ENCODE data around the gene IBTK. TPM values are rescaled to one million over a fixed set of nuclear protein-coding genes. Genes with fewer than 3 reads are reported as not detected.

Gene IBTK
- total and polyA plus RNA-seq, 2 of the 4 experiments (the other 2 are of a cell fraction) = 9.7 to 45.0 TPM

DNA sequence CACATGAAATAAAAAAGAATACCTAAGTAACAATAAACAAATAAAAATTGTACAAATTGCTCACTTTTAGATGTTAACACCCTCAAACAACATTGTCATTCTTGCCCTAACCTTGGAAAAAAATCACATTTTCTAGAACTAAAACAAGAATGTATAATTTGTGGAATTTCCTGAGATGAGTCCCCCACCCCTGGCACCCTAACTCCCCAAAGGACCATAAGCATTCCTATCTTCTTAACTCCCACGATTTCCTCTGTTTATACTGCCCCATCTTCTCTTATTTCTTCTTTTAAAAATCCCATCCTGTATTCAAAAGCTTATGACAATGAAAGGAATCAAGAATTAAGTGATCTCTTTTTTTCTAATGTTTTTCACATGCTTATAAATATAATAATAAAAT, 70.9 kb downstream of the IBTK start:
- H4K91ac ChIP-seq (ENCODE audit: insufficient read depth, low read depth, low read length) = no peak overlapping the region
- peaks cover 0 to 5% of the 10 kb centered on the region in 2 experiments; a peak in 3 of 4 replicates for H3K79me1 ChIP-seq (ENCODE audit: low read depth in 1 of 2, low read length in 2 of 2)
- no TSS peak for BruUV-seq (replicated peaks)
- no peak overlapping the region for H2AFZ ChIP-seq (replicated peaks; ENCODE audit: low read length, poor library complexity)
- no peak overlapping the region for H4K5ac ChIP-seq (ENCODE audit: low read depth, low read length)
- CTCF ChIA-PET = interaction anchor here (1.4 kb wide), 1 partner anchor 11 kb away, joined by 3 read pairs; no protein-coding TSS in a partner anchor
- H2BK120ac ChIP-seq (ENCODE audit: low read depth, low read length) = no peak overlapping the region
- H3K4me2 ChIP-seq (ENCODE audit: low read depth, low read length) = no peak overlapping the region
- no peak overlapping the region for H2AK5ac ChIP-seq (ENCODE audit: low read depth, low read length)
- H3K9me3 ChIP-seq (ENCODE audit: control insufficient read depth, insufficient read depth, low read length) = no peaks in the 10 kb centered on the region
- H3K4me1 ChIP-seq (ENCODE audit: control insufficient read depth, insufficient read depth, low read length) = no peaks in the 10 kb centered on the region
- H3K9ac ChIP-seq (ENCODE audit: low read depth, low read length) = no peak overlapping the region
- no peak overlapping the region for H2BK15ac ChIP-seq (ENCODE audit: low read depth, low read length)
- POLR2A ChIA-PET (ENCODE audit: unreplicated experiment) = no interaction called here
- H2BK20ac ChIP-seq (ENCODE audit: low read depth, low read length) = no peak overlapping the region
- H3K14ac ChIP-seq (replicated peaks; ENCODE audit: low read depth, low read length) = no peak overlapping the region
- no peaks in the 10 kb centered on the region for H3K9me1 ChIP-seq (ENCODE audit: insufficient read depth, low read length)
- H3K18ac ChIP-seq (ENCODE audit: low read depth, low read length) = no peak overlapping the region
- WGBS, 2 experiments (ENCODE audit: extremely low coverage in 2 of 2, insufficient read length in 1 of 2) = 100% methylated on average over 1 of the region's 1 CpG; no CpG with 5 or more reads in 1 of the 2 experiments
- DNase-seq (no peak), ATAC-seq (ENCODE audit: low read depth) (peak; percentile 46; the same call in 1 of the 2 replicates)
- TF ChIP-seq, protein P1, sequence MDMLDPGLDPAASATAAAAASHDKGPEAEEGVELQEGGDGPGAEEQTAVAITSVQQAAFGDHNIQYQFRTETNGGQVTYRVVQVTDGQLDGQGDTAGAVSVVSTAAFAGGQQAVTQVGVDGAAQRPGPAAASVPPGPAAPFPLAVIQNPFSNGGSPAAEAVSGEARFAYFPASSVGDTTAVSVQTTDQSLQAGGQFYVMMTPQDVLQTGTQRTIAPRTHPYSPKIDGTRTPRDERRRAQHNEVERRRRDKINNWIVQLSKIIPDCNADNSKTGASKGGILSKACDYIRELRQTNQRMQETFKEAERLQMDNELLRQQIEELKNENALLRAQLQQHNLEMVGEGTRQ (IDR thresholded peaks at IDR 0.05; ENCODE audit: low read depth, low read length) = no peak
- no peak for TF ChIP-seq MXI1 (IDR thresholded peaks at IDR 0.05; ENCODE audit: borderline replicate concordance, low read depth, low read length)
- no peak for TF ChIP-seq CHD1 (IDR thresholded peaks at IDR 0.05; ENCODE audit: low read depth, low read length)
- TF ChIP-seq RCOR1 (IDR thresholded peaks at IDR 0.05; ENCODE audit: insufficient replicate concordance, low read length) = no peak
- no peak for TF ChIP-seq NFE2L2 (IDR thresholded peaks at IDR 0.05; ENCODE audit: low read depth, low read length)
- TF ChIP-seq CEBPB (IDR thresholded peaks at IDR 0.05; ENCODE audit: low read depth, low read length) = no peak
- no peaks in the 10 kb centered on the region for H4K20me1 ChIP-seq (ENCODE audit: insufficient read depth, low read length)
- no peak overlapping the region for H3K56ac ChIP-seq (ENCODE audit: extremely low read depth, insufficient read depth, low read length)
- H3K4ac ChIP-seq (ENCODE audit: low read depth, low read length) = no peak overlapping the region
- H2BK5ac ChIP-seq (ENCODE audit: low read depth, low read length, poor library complexity, severe bottlenecking) = no peak overlapping the region
- intact Hi-C loops (cut with micrococcal nuclease) (loop anchor here (5.0 to 10.0 kb wide), 2 partner anchors 282 to 934 kb away; no protein-coding TSS in a partner anchor), in situ Hi-C loops (cut with MboI; ENCODE audit: low sequenced_read_pairs) (no loop called here), dilution Hi-C loops (cut with HindIII; ENCODE audit: low sequenced_read_pairs, unreplicated experiment) (no loop called here)
- H3K36me3 ChIP-seq (ENCODE audit: control insufficient read depth, insufficient read depth, low read length) = peaks cover 10% of the 10 kb centered on the region
- H3K23ac ChIP-seq (ENCODE audit: low read depth, low read length) = no peak overlapping the region
- H2AK9ac ChIP-seq (replicated peaks; ENCODE audit: low read depth, low read length, poor library complexity) = no peak overlapping the region
- H3K4me3 ChIP-seq (ENCODE audit: insufficient read depth, low read depth, low read length) = no peak overlapping the region
- no peak overlapping the region for H4K8ac ChIP-seq (ENCODE audit: low read depth in 2 of 2, low read length in 2 of 2)
- H3K27me3 ChIP-seq (ENCODE audit: control insufficient read depth, insufficient read depth, low read length) = no peaks in the 10 kb centered on the region
- H3K27ac ChIP-seq (ENCODE audit: insufficient read depth, low read length) = no peak overlapping the region

Measured in IMR-90 (cell line).